GM12878 (cell line): ENCODE data around the gene PAQR5. TPM values are rescaled to one million over a fixed set of nuclear protein-coding genes. Genes with fewer than 3 reads are reported as not detected.

Experiments used
- ATAC-seq: fragments of 200-7000 bp; cut with Tn5 transposase; 3 replicates; pipeline ENCODE4 v1.9.1; 2020; ENCODE audit warnings: mild to moderate bottlenecking, moderate library complexity
- BruUV-seq: library from RNA; stranded (reverse); fragments of 400-500 nt; replicated peaks from 2 replicates; lab custom pipeline; 2021; lab: Mats Ljungman, UMichigan
- CTCF ChIA-PET: fragments of 300-600 bp; sonication (Branson Sonifier 250); formaldehyde crosslinking; extraction: SDS; loops from one replicate; lab custom pipeline; 2021; ENCODE audit warnings: inconsistent platforms; lab: Yijun Ruan, JAX
- POLR2A ChIA-PET: fragments of 350-600 bp; formaldehyde crosslinking; extraction: SDS; loops from one replicate; lab custom pipeline; 2021; ENCODE audit warnings: inconsistent platforms; lab: Charles Lee
- RAD21 ChIA-PET: fragments of 300-600 bp; sonication (Branson Sonifier 250); formaldehyde crosslinking; loops from one replicate; lab custom pipeline; 2023; ENCODE audit warnings: antibody characterized with exemption; ENCODE audit not compliant: unreplicated experiment; lab: Charles Lee
- SMC1A ChIA-PET: fragments of 300-600 bp; sonication (Branson Sonifier 250); formaldehyde crosslinking; loops from one replicate; lab custom pipeline; 2023; ENCODE audit not compliant: unreplicated experiment, uncharacterized antibody; lab: Charles Lee
- DNase-seq: peaks from one replicate; pipeline ENCODE4 v3.0.0-alpha.2; 2011; ENCODE audit warnings: low read depth, low spot score
- FAIRE-seq: peaks from 3 replicates; lab custom pipeline; 2011; peaks lifted over from hg19 to GRCh38; lab: Jason Lieb, UNC
- H2AFZ ChIP-seq: 2 replicates; pipeline ENCODE4 v1.6.0; 2011; ENCODE audit warnings: low read depth, low read length, control low read depth; ENCODE audit not compliant: control insufficient read depth
- H3K27ac ChIP-seq: 2 replicates; pipeline ENCODE4 v1.5.1; 2011; ENCODE audit warnings: control low read depth; ENCODE audit not compliant: control insufficient read depth, insufficient read depth
- H3K27me3 ChIP-seq, 2 experiments: replicated peaks in 1 of 2; 2 replicates each; pipeline versions ENCODE4 v1.6.0 to v1.6.1; 2011; ENCODE audit warnings: low read length in 1 of 2; ENCODE audit not compliant: control insufficient read depth in 2 of 2, insufficient read depth in 2 of 2
- H3K36me3 ChIP-seq, 2 experiments: 2 replicates each; pipeline ENCODE4 v1.5.1; 2011; ENCODE audit warnings: low read length in 1 of 2; ENCODE audit not compliant: control insufficient read depth in 2 of 2, insufficient read depth in 2 of 2
- H3K4me1 ChIP-seq: 2 replicates; pipeline ENCODE4 v1.6.1; 2011; ENCODE audit warnings: mild to moderate bottlenecking, low read length, moderate library complexity, mixed read lengths; ENCODE audit not compliant: control insufficient read depth, insufficient read depth
- H3K4me2 ChIP-seq: 2 replicates; pipeline ENCODE4 v1.6.0; 2011; ENCODE audit warnings: control low read depth; ENCODE audit not compliant: control insufficient read depth, insufficient read depth
- H3K4me3 ChIP-seq: fragments of 200-600 bp; sonication (generic); 2 replicates; pipeline ENCODE4 v1.5.1; 2016
- H3K79me2 ChIP-seq: 2 replicates; pipeline ENCODE4 v1.6.0; 2011; ENCODE audit warnings: low read length; ENCODE audit not compliant: control insufficient read depth, insufficient read depth
- H3K9ac ChIP-seq: 2 replicates; pipeline ENCODE4 v1.8.0; 2011; ENCODE audit warnings: low read length, control low read depth, mixed read lengths; ENCODE audit not compliant: control insufficient read depth, insufficient read depth
- H3K9me3 ChIP-seq: replicated peaks from 3 replicates; pipeline ENCODE4 v1.5.1; 2011; ENCODE audit warnings: mild to moderate bottlenecking, low read length; ENCODE audit not compliant: control insufficient read depth, insufficient read depth
- H4K20me1 ChIP-seq: 2 replicates; pipeline ENCODE4 v1.6.0; 2011; ENCODE audit not compliant: control insufficient read depth, insufficient read depth
- CBFB ChIP-seq: IDR thresholded peaks from 2 replicates; pipeline ENCODE4 v1.6.1; 2016; ENCODE audit warnings: antibody characterized with exemption, low read depth
- ESRRA ChIP-seq: IDR thresholded peaks from 2 replicates; pipeline ENCODE4 v1.6.1; 2012; ENCODE audit warnings: mild to moderate bottlenecking, low read length, improper control_type of control experiment
- EZH2 ChIP-seq: IDR thresholded peaks from 2 replicates; pipeline ENCODE4 v1.6.1; 2012; ENCODE audit warnings: low read depth, mild to moderate bottlenecking, control low read depth, inconsistent platforms, low read length, borderline replicate concordance; ENCODE audit not compliant: control insufficient read depth
- GABPA ChIP-seq: IDR thresholded peaks from 2 replicates; pipeline ENCODE4 v1.6.1; 2014; ENCODE audit warnings: antibody characterized with exemption, low read depth, mild to moderate bottlenecking, inconsistent platforms
- HDAC2 ChIP-seq: fragments of 200-600 bp; sonication (generic); IDR thresholded peaks from 2 replicates; pipeline ENCODE4 v1.6.1; 2017
- IKZF1 ChIP-seq: fragments of 450-650 bp; conservative IDR thresholded peaks from 2 replicates; pipeline ENCODE4 v1.6.1; 2017; ENCODE audit warnings: antibody characterized with exemption, mild to moderate bottlenecking
- IKZF2 ChIP-seq, 2 experiments: fragments of 450-650 bp; IDR thresholded peaks; 2 replicates each; pipeline ENCODE4 v1.6.1; 2017; ENCODE audit warnings: mild to moderate bottlenecking in 2 of 2, moderate library complexity in 2 of 2
- MTA3 ChIP-seq: IDR thresholded peaks from 2 replicates; pipeline ENCODE4 v1.6.1; 2012; ENCODE audit warnings: low read length, inconsistent platforms, borderline replicate concordance
- MYC ChIP-seq: IDR thresholded peaks from 2 replicates; pipeline ENCODE4 v1.6.1; 2011; ENCODE audit warnings: mild to moderate bottlenecking, low read length, moderate library complexity, inconsistent platforms; ENCODE audit not compliant: insufficient read depth, insufficient replicate concordance, insufficient read length, severe bottlenecking
- NFYB ChIP-seq: IDR thresholded peaks from 2 replicates; pipeline ENCODE4 v1.6.1; 2011; ENCODE audit warnings: low read depth, mild to moderate bottlenecking, low read length, improper control_type of control experiment, moderate library complexity; ENCODE audit not compliant: insufficient read depth
- POLR2AphosphoS2 ChIP-seq: IDR thresholded peaks from 2 replicates; pipeline ENCODE4 v1.6.1; 2011; ENCODE audit warnings: low read depth, mild to moderate bottlenecking, low read length, improper control_type of control experiment, moderate library complexity
- RAD21 ChIP-seq: IDR thresholded peaks from 2 replicates; pipeline ENCODE4 v1.6.1; 2011; ENCODE audit warnings: mild to moderate bottlenecking, low read depth, low read length, moderate library complexity; ENCODE audit not compliant: insufficient read depth
- RCOR1 ChIP-seq: conservative IDR thresholded peaks from 2 replicates; pipeline ENCODE4 v1.6.1; 2012; ENCODE audit warnings: low read depth, low read length, improper control_type of control experiment
- TBL1XR1 ChIP-seq: IDR thresholded peaks from 2 replicates; pipeline ENCODE4 v1.6.1; 2012; ENCODE audit warnings: low read depth, low read length, improper control_type of control experiment
- ZBED1 ChIP-seq: IDR thresholded peaks from 2 replicates; pipeline ENCODE4 v1.6.1; 2016; ENCODE audit warnings: borderline replicate concordance
- ZNF217 ChIP-seq: fragments of 450-650 bp; IDR thresholded peaks from 2 replicates; pipeline ENCODE4 v1.6.1; 2017; ENCODE audit warnings: antibody characterized with exemption, mild to moderate bottlenecking
- ZNF687 ChIP-seq: fragments of 450-650 bp; IDR thresholded peaks from 2 replicates; pipeline ENCODE4 v1.6.1; 2017; ENCODE audit warnings: mild to moderate bottlenecking, moderate library complexity
- ZSCAN29 ChIP-seq: fragments of 450-650 bp; IDR thresholded peaks from 2 replicates; pipeline ENCODE4 v1.6.1; 2017; ENCODE audit warnings: mild to moderate bottlenecking, moderate library complexity
- WGBS: methylation state at CpG from one replicate; pipeline ENCODE4 v1.1.6; 2016; ENCODE audit warnings: low lambda C conversion rate; ENCODE audit not compliant: insufficient replicate concordance, insufficient coverage; ENCODE audit errors: missing lambda C conversion rate; 5-methylcytosine and 5-hydroxymethylcytosine counted together
- in situ Hi-C: fragments of 300-500 bp; cut with MboI; formaldehyde crosslinking; loops from 9 replicates; pipeline ENCODE4 v1.14.3; 2018; ENCODE audit warnings: mixed read lengths
- intact Hi-C: fragments of 100-400 bp; cut with micrococcal nuclease; formaldehyde crosslinking; loops from one replicate; pipeline ENCODE4 v1.14.2; 2022; ENCODE audit not compliant: unreplicated experiment
- polyA plus RNA-seq, 11 experiments: library from polyadenylated mRNA; depleted of rRNA in 4 of 11; unstranded in 6 of 11; stranded (reverse) in 5 of 11; fragments of >200 nt; fragmentation: Nextera tagmentation in 4 of 11; fragmentation: Illumina TruSeq in 1 of 11; extraction: Ambion mirVana in 4 of 11; extraction: Trizol in 1 of 11; gene quantifications; 1 replicate in 1 of 11; 2 replicates in 10 of 11; pipeline versions ENCODE4 v1.2.1 to v1.2.3, GENCODE V29; 2011 to 2016; ENCODE audit warnings: inconsistent platforms in 2 of 11, missing spikeins in 2 of 11, low read depth in 1 of 11
- total RNA-seq, 4 experiments: library from RNA; depleted of rRNA in 3 of 4; stranded (reverse); fragments of >200 nt in 3 of 4; fragmentation: Illumina TruSeq in 1 of 4; extraction: Trizol in 1 of 4; gene quantifications; 2 replicates each; pipeline versions ENCODE4 v1.2.1 to v1.2.3, GENCODE V29; 2013 to 2021
- TF ChIP-seq, protein P1 (sequence below): fragments of 450-650 bp; formaldehyde crosslinking; IDR thresholded peaks from 2 replicates; pipeline ENCODE4 v1.4.0; 2020; ENCODE audit warnings: mild to moderate bottlenecking, moderate library complexity

PAQR5 gene
- total and polyA plus RNA-seq, 10 of the 15 experiments (the other 5 are each of a cell fraction or from before 2014, with no cell fraction given): 0.02 to 0.03 TPM; not detected in 8

DNA sequence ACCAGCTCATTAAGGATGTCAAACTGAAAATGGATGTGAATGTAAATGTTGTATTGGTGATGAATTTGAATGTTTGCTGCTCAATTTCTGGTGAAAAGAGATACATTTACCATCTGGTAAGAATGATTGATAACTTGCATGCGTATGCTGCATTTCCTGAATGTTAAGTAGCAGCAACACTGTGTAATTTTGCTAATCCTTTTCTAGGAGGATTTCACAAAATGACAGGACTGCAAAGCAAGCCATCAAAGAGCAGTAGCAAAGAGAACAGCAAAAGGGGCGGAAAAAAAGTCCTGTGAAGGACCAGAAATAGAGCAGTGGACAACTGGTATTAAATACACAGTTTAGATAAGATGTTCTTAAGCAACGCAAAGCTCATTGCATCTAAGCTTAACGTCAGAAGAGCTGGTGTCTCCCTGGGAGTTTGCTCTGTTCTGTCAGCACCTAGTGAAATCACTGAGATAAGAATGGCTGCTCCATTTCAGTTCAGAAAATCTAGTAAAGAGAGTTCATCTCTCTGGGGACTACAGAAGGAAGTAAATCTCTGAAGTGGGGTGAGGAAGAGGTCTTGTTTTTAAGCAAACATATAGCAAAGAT lies 23.5 kb upstream of the PAQR5 start:
- H3K27ac ChIP-seq: no peak overlapping the region
- H2AFZ ChIP-seq: no peak overlapping the region
- POLR2A ChIA-PET: no interaction called here
- ATAC-seq (no peak), FAIRE-seq (no peak), DNase-seq (no peak)
- H4K20me1 ChIP-seq: no peaks in the 10 kb centered on the region
- no TSS peak for BruUV-seq
- H3K36me3 ChIP-seq: no peaks in the 10 kb centered on the region
- SMC1A ChIA-PET: no interaction called here
- CTCF ChIA-PET: no interaction called here
- in situ Hi-C loops: no loop called here
- H3K4me1 ChIP-seq: no peaks in the 10 kb centered on the region
- WGBS: 57% methylated on average over 4 of the region's 4 CpGs
- no peak overlapping the region for H3K4me2 ChIP-seq
- no peaks in the 10 kb centered on the region for H3K79me2 ChIP-seq
- no peak overlapping the region for H3K4me3 ChIP-seq
- intact Hi-C loops: no loop called here
- TF ChIP-seq ZNF217: no peak
- TF ChIP-seq IKZF1: no peak
- no peak for TF ChIP-seq RAD21
- TF ChIP-seq ZNF687: no peak
- TF ChIP-seq CBFB: no peak
- no peak for TF ChIP-seq ZSCAN29
- TF ChIP-seq MTA3: no peak
- no peak for TF ChIP-seq ZBED1
- no peak for TF ChIP-seq ESRRA
- no peak for TF ChIP-seq GABPA
- TF ChIP-seq EZH2: no peak
- no peak for TF ChIP-seq POLR2AphosphoS2
- TF ChIP-seq, protein P1, sequence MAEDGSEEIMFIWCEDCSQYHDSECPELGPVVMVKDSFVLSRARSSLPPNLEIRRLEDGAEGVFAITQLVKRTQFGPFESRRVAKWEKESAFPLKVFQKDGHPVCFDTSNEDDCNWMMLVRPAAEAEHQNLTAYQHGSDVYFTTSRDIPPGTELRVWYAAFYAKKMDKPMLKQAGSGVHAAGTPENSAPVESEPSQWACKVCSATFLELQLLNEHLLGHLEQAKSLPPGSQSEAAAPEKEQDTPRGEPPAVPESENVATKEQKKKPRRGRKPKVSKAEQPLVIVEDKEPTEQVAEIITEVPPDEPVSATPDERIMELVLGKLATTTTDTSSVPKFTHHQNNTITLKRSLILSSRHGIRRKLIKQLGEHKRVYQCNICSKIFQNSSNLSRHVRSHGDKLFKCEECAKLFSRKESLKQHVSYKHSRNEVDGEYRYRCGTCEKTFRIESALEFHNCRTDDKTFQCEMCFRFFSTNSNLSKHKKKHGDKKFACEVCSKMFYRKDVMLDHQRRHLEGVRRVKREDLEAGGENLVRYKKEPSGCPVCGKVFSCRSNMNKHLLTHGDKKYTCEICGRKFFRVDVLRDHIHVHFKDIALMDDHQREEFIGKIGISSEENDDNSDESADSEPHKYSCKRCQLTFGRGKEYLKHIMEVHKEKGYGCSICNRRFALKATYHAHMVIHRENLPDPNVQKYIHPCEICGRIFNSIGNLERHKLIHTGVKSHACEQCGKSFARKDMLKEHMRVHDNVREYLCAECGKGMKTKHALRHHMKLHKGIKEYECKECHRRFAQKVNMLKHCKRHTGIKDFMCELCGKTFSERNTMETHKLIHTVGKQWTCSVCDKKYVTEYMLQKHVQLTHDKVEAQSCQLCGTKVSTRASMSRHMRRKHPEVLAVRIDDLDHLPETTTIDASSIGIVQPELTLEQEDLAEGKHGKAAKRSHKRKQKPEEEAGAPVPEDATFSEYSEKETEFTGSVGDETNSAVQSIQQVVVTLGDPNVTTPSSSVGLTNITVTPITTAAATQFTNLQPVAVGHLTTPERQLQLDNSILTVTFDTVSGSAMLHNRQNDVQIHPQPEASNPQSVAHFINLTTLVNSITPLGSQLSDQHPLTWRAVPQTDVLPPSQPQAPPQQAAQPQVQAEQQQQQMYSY (CRISPR knock-in tag): no peak
- TF ChIP-seq TBL1XR1: no peak
- TF ChIP-seq RCOR1: no peak
- no peak for TF ChIP-seq NFYB
- TF ChIP-seq IKZF2 (IDR thresholded peaks at IDR 0.05): no peak
- TF ChIP-seq HDAC2: no peak
- TF ChIP-seq MYC: no peak
- no peaks in the 10 kb centered on the region for H3K9me3 ChIP-seq
- no peak overlapping the region for H3K9ac ChIP-seq
- RAD21 ChIA-PET: no interaction called here
- H3K27me3 ChIP-seq: no peaks in the 10 kb centered on the region
